ENCODE measurements around the gene SLC39A13. TPM values are rescaled to one million over a fixed set of nuclear protein-coding genes. Genes with fewer than 3 reads are reported as not detected.
"Not testable (repeated sequence)": the region's sequence is repeated elsewhere in the genome, so short reads cannot be mapped to it uniquely, and the experiment has no call there.

The SLC39A13 gene
- total RNA-seq, 6 experiments from 2014 or later, result 78.2 to 126 (median 86.4) TPM

- H3K27ac Mint-ChIP-seq, result no peak overlapping the region
- H3K36me3 Mint-ChIP-seq (ENCODE audit: low read depth), result peaks cover 10% of the 10 kb centered on the region
- DNase-seq, result no peak
- H3K27me3 Mint-ChIP-seq (ENCODE audit: insufficient read depth), result peaks cover 2% of the 10 kb centered on the region
- H3K9me3 Mint-ChIP-seq, result peaks cover 4% of the 10 kb centered on the region; the same call in 1 of the 2 replicates
- no peak overlapping the region for H3K4me3 Mint-ChIP-seq
- H3K4me1 Mint-ChIP-seq (ENCODE audit: low read depth), result peaks cover 14% of the 10 kb centered on the region
- TF ChIP-seq CTCF (IDR thresholded peaks at IDR 0.05), result no peak
Measured at GRCh38 chr11:47451990-47452389, 43.6 kb downstream of the SLC39A13 start.

- Mint-ChIP-seq H3K27me3 (ENCODE audit: insufficient read depth) (peaks cover 5% of the 10 kb centered on the region), H3K4me3 (no peak overlapping the region), H3K4me1 (ENCODE audit: low read depth) (peaks cover 12% of the 10 kb centered on the region), H3K36me3 (ENCODE audit: low read depth) (peaks cover 10% of the 10 kb centered on the region), H3K9me3 (peaks cover 4% of the 10 kb centered on the region; the same call in 1 of the 2 replicates), H3K27ac (no peak overlapping the region)
- no peak for DNase-seq
- no peak for TF ChIP-seq CTCF (IDR thresholded peaks at IDR 0.05)
Measured at GRCh38 chr11:47453365-47453764, 45.0 kb downstream of the SLC39A13 start.

GRCh38 chr11:47454258-47454671, 45.9 kb downstream of the SLC39A13 start:
- Mint-ChIP-seq H3K36me3 (ENCODE audit: low read depth) (peaks cover 10% of the 10 kb centered on the region), H3K4me1 (ENCODE audit: low read depth) (peaks cover 12% of the 10 kb centered on the region)
- not testable (repeated sequence) for H3K9me3 Mint-ChIP-seq; H3K27me3 Mint-ChIP-seq (ENCODE audit: insufficient read depth); H3K4me3 Mint-ChIP-seq; H3K27ac Mint-ChIP-seq
- peak; percentile 85 for TF ChIP-seq CTCF (IDR thresholded peaks at IDR 0.05)
- DNase-seq, result peak; percentile 71

GRCh38 chr11:47460571-47461235, 52.3 kb downstream of the SLC39A13 start:
- TF ChIP-seq CTCF (IDR thresholded peaks at IDR 0.05), result no peak
- peaks cover 5% of the 10 kb centered on the region for H3K36me3 Mint-ChIP-seq (ENCODE audit: low read depth)
- H3K9me3 Mint-ChIP-seq, result no peaks in the 10 kb centered on the region
- no peak overlapping the region for H3K4me3 Mint-ChIP-seq
- peaks cover 29% of the 10 kb centered on the region for H3K4me1 Mint-ChIP-seq (ENCODE audit: low read depth)
- DNase-seq, result peak; percentile 34
- H3K27me3 Mint-ChIP-seq (ENCODE audit: insufficient read depth), result peaks cover 7% of the 10 kb centered on the region; the same call in 1 of the 2 replicates
- peak overlapping the region; percentile 65 for H3K27ac Mint-ChIP-seq

- peak overlapping the region; percentile 15 for H3K27ac Mint-ChIP-seq
- peaks cover 6% of the 10 kb centered on the region; the same call in 1 of the 2 replicates for H3K27me3 Mint-ChIP-seq (ENCODE audit: insufficient read depth)
- no peak for DNase-seq
- H3K36me3 Mint-ChIP-seq (ENCODE audit: low read depth), result peaks cover 5% of the 10 kb centered on the region
- no peak for TF ChIP-seq CTCF (IDR thresholded peaks at IDR 0.05)
- H3K4me3 Mint-ChIP-seq, result no peak overlapping the region
- H3K9me3 Mint-ChIP-seq, result no peaks in the 10 kb centered on the region
- H3K4me1 Mint-ChIP-seq (ENCODE audit: low read depth), result peaks cover 41% of the 10 kb centered on the region
Measured at GRCh38 chr11:47461876-47462275, 53.5 kb downstream of the SLC39A13 start.

Measured in HFFc6 (cell line).